HepG2 (cell line): ENCODE measurements around the gene BRCA1. TPM values are rescaled to one million over a fixed set of nuclear protein-coding genes. Genes with fewer than 3 reads are reported as not detected.

Source experiments
- E2F1 ChIP-seq: sonication (generic); formaldehyde crosslinking; IDR thresholded peaks from 2 replicates; pipeline ENCODE4 v1.5.0; 2020; ENCODE audit warnings: missing genetic modification reagents
- EZH2 ChIP-seq: conservative IDR thresholded peaks from 2 replicates; pipeline ENCODE4 v1.6.1; 2012; ENCODE audit warnings: mild to moderate bottlenecking, low read depth, low read length, moderate library complexity
- FOXA3 ChIP-seq: IDR thresholded peaks from 2 replicates; pipeline ENCODE4 v1.6.1; 2016; ENCODE audit warnings: missing genetic modification reagents, missing compliant biosample characterization
- FOXM1 ChIP-seq: sonication (generic); formaldehyde crosslinking; IDR thresholded peaks from 2 replicates; pipeline ENCODE4 v1.5.0; 2020; ENCODE audit warnings: missing genetic modification reagents
- ISL2 ChIP-seq: sonication (generic); formaldehyde crosslinking; IDR thresholded peaks from 2 replicates; pipeline ENCODE4 v1.5.0; 2020; ENCODE audit warnings: missing genetic modification reagents
- KDM1A ChIP-seq: IDR thresholded peaks from 2 replicates; pipeline ENCODE4 v1.6.1; 2016; ENCODE audit warnings: missing compliant biosample characterization
- MTA1 ChIP-seq: sonication (generic); formaldehyde crosslinking; IDR thresholded peaks from 2 replicates; pipeline ENCODE4 v1.4.0; 2020; ENCODE audit warnings: missing genetic modification reagents, mild to moderate bottlenecking, borderline replicate concordance
- RFX5 ChIP-seq: IDR thresholded peaks from 2 replicates; pipeline ENCODE4 v1.6.1; 2011; ENCODE audit warnings: low read depth, low read length, improper control_type of control experiment
- SNRNP70 ChIP-seq: fragments of 200-400 bp; formaldehyde crosslinking; IDR thresholded peaks from 2 replicates; pipeline ENCODE4 v1.6.1; 2017; ENCODE audit warnings: mild to moderate bottlenecking, low read depth, low read length, moderate library complexity
- WIZ ChIP-seq: sonication (generic); formaldehyde crosslinking; IDR thresholded peaks from 2 replicates; pipeline ENCODE4 v1.5.1; 2020; ENCODE audit warnings: mild to moderate bottlenecking, missing genetic modification reagents
- ZFY ChIP-seq: sonication (generic); formaldehyde crosslinking; IDR thresholded peaks from 2 replicates; pipeline ENCODE4 v1.4.0; 2020; ENCODE audit warnings: missing genetic modification reagents
- ZFYVE20 ChIP-seq: sonication (generic); formaldehyde crosslinking; IDR thresholded peaks from 2 replicates; pipeline ENCODE4 v1.8.0; 2023; ENCODE audit warnings: low read depth, mild to moderate bottlenecking, moderate library complexity, missing genetic modification reagents, borderline replicate concordance
- ZNF280B ChIP-seq: sonication (generic); formaldehyde crosslinking; IDR thresholded peaks from 2 replicates; pipeline ENCODE4 v1.5.0; 2020; ENCODE audit warnings: missing genetic modification reagents, mild to moderate bottlenecking, borderline replicate concordance
- ZNF326 ChIP-seq: sonication (generic); formaldehyde crosslinking; IDR thresholded peaks from 2 replicates; pipeline ENCODE4 v1.4.0; 2020; ENCODE audit warnings: missing genetic modification reagents, borderline replicate concordance
- ZNF430 ChIP-seq: sonication (generic); formaldehyde crosslinking; IDR thresholded peaks from 2 replicates; pipeline ENCODE4 v1.9.0; 2021; ENCODE audit warnings: mild to moderate bottlenecking, missing genetic modification reagents
- ZNF558 ChIP-seq: sonication (generic); formaldehyde crosslinking; IDR thresholded peaks from 2 replicates; pipeline ENCODE4 v1.9.0; 2022; ENCODE audit warnings: mild to moderate bottlenecking, missing genetic modification reagents, borderline replicate concordance
- ZNF589 ChIP-seq: sonication (generic); formaldehyde crosslinking; conservative IDR thresholded peaks from 2 replicates; pipeline ENCODE4 v1.8.0; 2022; ENCODE audit warnings: mild to moderate bottlenecking, moderate library complexity, missing genetic modification reagents
- ZNF691 ChIP-seq: sonication (generic); formaldehyde crosslinking; IDR thresholded peaks from 2 replicates; pipeline ENCODE4 v1.4.0; 2020; ENCODE audit warnings: missing genetic modification reagents, low read depth, mild to moderate bottlenecking, borderline replicate concordance
- ZNF792 ChIP-seq: IDR thresholded peaks from 2 replicates; pipeline ENCODE4 v1.6.1; 2016
- ZSCAN25 ChIP-seq: sonication (generic); formaldehyde crosslinking; IDR thresholded peaks from 2 replicates; pipeline ENCODE4 v1.8.0; 2022; ENCODE audit warnings: mild to moderate bottlenecking, missing genetic modification reagents
- polyA plus RNA-seq, 8 experiments: library from polyadenylated mRNA; depleted of rRNA in 3 of 8; stranded (reverse) in 7 of 8; unstranded in 1 of 8; fragments of >200 nt; fragmentation: Illumina TruSeq in 4 of 8; extraction: Trizol in 4 of 8; gene quantifications; 2 replicates each; pipeline versions ENCODE4 v1.2.1 to v1.2.3, GENCODE V29; 2011 to 2016; ENCODE audit warnings: low read depth in 4 of 8, missing spikeins in 1 of 8, mixed read lengths in 1 of 8; ENCODE audit not compliant: insufficient read depth in 1 of 8
- total RNA-seq, 5 experiments: library from RNA; depleted of rRNA; stranded (reverse); fragments of >200 nt; fragmentation: Illumina TruSeq; extraction: Trizol; gene quantifications; 2 replicates each; pipeline ENCODE4 v1.2.3, GENCODE V29; 2016; ENCODE audit warnings: low read depth in 1 of 5
- TF ChIP-seq, protein P1 (sequence below): sonication (generic); IDR thresholded peaks from 2 replicates; pipeline ENCODE4 v1.6.1; 2016; ENCODE audit warnings: low read depth, borderline replicate concordance
- TF ChIP-seq, protein P2 (sequence below): sonication (generic); formaldehyde crosslinking; IDR thresholded peaks from 2 replicates; pipeline ENCODE4 v1.4.0; 2020; ENCODE audit warnings: mild to moderate bottlenecking, missing genetic modification reagents
- TF ChIP-seq, protein P3 (sequence below): sonication (generic); formaldehyde crosslinking; IDR thresholded peaks from 2 replicates; pipeline ENCODE4 v1.8.1; 2023; ENCODE audit warnings: mild to moderate bottlenecking, moderate library complexity, missing genetic modification reagents

BRCA1 gene
- total and polyA plus RNA-seq, 2 of the 13 experiments (the other 11 are each of a cell fraction or from before 2014, with no cell fraction given) = 13.3 to 37.5 TPM

- no peak for TF ChIP-seq E2F1 (CRISPR knock-in tag)
- TF ChIP-seq, protein P1, sequence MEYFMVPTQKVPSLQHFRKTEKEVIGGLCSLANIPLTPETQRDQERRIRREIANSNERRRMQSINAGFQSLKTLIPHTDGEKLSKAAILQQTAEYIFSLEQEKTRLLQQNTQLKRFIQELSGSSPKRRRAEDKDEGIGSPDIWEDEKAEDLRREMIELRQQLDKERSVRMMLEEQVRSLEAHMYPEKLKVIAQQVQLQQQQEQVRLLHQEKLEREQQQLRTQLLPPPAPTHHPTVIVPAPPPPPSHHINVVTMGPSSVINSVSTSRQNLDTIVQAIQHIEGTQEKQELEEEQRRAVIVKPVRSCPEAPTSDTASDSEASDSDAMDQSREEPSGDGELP = no peak
- no peak for TF ChIP-seq FOXM1 (CRISPR knock-in tag)
- peak; percentile 44; the same call in 1 of the 2 replicates for TF ChIP-seq FOXA3 (CRISPR knock-in tag)
- TF ChIP-seq ISL2 (CRISPR knock-in tag) = peak; percentile 79
- TF ChIP-seq, protein P2, sequence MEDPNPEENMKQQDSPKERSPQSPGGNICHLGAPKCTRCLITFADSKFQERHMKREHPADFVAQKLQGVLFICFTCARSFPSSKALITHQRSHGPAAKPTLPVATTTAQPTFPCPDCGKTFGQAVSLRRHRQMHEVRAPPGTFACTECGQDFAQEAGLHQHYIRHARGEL (CRISPR knock-in tag) = no peak
- TF ChIP-seq MTA1 (CRISPR knock-in tag) = no peak
- no peak for TF ChIP-seq ZNF326 (CRISPR knock-in tag)
- TF ChIP-seq ZNF280B (CRISPR knock-in tag) = peak; percentile 67; the same call in 1 of the 2 replicates
- no peak; the same call in 1 of the 2 replicates for TF ChIP-seq ZNF691 (CRISPR knock-in tag)
- TF ChIP-seq ZNF589 (CRISPR knock-in tag) = no peak
- TF ChIP-seq EZH2 = no peak
- TF ChIP-seq ZSCAN25 (CRISPR knock-in tag) = peak; percentile 47; the same call in 1 of the 2 replicates
- TF ChIP-seq, protein P3, sequence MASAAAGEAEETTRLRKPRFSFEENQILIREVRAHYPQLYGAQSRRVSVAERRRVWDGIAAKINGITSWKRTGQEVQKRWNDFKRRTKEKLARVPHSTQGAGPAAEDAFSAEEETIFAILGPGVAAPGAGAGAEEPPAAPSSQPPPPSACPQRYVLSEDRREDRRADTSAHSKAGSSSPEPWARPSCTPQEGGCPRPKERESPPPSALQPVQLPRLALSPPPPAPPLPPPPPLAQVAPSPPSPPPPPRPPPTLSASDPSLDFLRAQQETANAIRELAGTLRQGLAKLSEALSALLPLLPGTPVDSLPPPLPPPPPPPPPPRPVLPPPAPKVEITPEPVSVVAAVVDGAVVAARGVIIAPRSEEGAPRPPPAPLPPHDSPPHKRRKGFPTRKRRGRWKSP = peak; percentile 84
- no peak for TF ChIP-seq ZNF430 (CRISPR knock-in tag)
- TF ChIP-seq SNRNP70 = no peak
- TF ChIP-seq ZNF558 = no peak
- TF ChIP-seq WIZ (CRISPR knock-in tag) = peak; percentile 86; the same call in 1 of the 2 replicates
- TF ChIP-seq RFX5 = no peak
- peak; percentile 64; the same call in 1 of the 2 replicates for TF ChIP-seq KDM1A (CRISPR knock-in tag)
- TF ChIP-seq ZFY = peak; percentile 46; the same call in 1 of the 2 replicates
- 0 out of 2 replicates have a peak, but pooled peaks have one; percentile 73 for TF ChIP-seq ZNF792 (CRISPR knock-in tag)
- no peak for TF ChIP-seq ZFYVE20 (CRISPR knock-in tag)
These were observed 118.3 kb downstream of the BRCA1 start, which contains the start of gene IFI35 (continued) for GRCh38 chr17:43006639-43007551.
